HG03139 (cell line): ENCODE results near the gene TK1.

Experiments
- ATAC-seq: cut with Tn5 transposase; IDR thresholded peaks from one replicate; pipeline ENCODE4 v1.9.1; 2021; ENCODE audit not compliant: unreplicated experiment

TK1 gene

DNA sequence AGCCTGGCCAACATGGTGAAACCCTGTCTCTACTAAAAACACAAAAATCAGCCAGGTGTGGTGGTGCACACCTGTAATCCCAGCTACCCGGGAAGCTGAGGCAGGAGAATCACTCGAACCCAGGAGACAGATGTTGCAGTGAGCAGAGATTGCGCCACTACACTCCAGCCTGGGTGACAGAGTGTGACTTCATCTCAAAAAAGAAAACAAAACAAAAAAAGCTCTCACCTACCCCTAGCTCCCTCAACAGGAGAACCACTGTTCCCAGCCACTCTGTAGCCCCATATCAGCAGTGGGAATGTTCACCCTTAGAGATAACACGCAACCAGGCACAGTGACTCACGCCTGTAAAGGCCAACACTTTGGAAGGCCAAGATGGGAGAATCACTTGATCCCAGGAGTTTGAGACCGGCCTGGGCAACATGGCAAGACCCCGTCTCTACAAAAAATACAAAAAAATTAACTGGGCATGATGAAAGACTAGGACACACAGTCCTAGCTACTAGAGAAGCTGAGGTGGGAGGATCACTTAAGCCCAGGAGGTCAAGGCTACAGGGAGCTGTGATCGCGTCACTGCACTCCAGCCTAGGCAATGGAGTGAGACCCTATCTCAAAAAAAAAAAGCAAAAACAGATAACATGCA is 50.9 kb downstream of the TK1 start:
- ATAC-seq = no peak

DNA sequence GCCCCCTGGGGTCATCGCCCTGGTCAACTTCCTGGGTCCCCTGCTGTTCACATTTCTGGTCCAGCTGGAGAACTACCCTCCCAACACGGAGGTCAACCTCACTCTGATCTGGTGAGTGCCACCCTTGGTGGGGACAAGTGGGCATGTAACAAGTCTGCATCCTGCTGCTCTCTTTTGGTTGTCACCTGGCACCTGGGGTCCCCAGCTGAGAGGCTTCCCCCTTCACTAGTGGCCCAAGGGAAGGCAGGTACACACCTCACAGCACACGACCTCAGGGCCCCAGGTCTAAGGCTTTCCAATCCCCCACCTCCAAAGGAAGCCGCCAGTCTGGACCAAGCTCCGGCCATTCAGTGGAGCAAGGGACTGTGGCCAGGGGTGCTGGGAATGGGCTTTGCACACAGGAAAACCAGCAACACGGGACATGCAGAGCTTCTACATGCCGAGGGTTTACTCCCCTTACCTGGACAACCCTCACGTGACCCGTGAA is 51.9 kb downstream of the TK1 start:
- no peak for ATAC-seq

DNA sequence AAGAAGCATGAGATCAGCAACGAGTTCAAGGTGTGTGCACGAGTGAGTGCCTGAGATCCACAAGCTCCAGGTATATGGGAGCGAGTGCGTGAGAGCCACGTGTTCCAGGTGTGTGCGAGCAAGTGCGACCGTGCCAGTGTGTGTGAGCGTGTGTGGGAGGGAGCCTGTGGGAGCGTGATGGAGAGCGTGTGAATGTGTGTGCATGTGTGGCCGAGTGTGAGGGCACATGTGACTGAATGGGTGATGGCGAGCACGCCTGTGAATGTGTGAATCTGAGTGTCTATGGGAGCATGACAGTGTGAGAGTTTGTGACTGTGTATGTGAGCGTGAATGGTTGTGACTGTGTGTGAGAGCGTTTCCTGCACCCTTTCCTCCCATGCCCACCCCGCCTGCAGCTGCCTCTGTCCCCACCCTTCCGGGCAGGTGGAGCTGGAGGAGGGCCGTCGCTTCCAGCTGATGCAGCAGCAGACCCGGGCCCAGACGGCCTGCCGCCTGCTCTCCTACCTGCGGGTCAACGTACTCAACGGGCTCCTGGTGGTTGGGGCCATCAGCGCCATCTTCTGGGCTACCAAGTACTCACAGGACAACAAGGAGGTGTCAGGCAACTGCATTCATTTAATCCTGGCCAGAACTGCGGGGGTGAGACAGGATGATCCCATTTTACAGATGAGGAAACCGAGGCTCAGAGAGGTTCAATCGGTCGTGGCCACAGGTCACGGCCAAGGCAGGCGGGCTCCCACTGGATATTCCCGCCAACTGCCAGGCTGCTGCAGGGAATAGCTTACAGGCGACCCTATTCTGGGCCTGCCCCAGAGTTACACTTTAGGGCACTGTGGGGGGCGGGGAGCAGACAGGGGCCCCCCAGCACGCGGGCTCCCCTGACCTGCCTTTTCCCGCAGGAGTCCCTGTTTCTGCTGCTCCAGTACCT is 52.6 kb downstream of the TK1 start:
- no peak for ATAC-seq

- no peak for ATAC-seq
Observed at GRCh38 chr17:78133179-78133951, 53.5 kb downstream of the TK1 start.

DNA sequence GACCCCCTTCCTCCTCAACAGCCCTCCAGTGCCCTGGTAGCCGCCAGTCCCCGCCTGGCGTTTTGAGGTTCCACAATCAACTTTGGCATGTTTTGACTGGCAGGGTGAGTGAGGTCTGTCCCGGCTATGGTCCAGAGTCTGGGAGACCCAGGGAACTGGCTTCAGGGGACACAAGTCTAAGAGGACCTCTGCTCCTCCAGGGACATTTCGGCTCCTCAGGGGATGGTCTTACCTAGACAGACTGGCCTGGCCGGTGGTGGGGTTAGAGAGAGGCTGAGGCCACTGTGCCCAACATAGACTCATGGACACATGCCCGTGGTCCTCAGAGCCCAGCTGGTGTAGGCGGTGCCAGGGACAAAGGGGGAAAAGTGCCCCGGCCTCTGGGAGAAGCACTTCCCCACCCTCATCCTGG is 54.1 kb downstream of the TK1 start:
- ATAC-seq = no peak

- no peak for ATAC-seq
Observed at GRCh38 chr17:78132084-78132676, 54.7 kb downstream of the TK1 start.

- no peak for ATAC-seq
Observed at GRCh38 chr17:78131172-78132083, 55.4 kb downstream of the TK1 start.

DNA sequence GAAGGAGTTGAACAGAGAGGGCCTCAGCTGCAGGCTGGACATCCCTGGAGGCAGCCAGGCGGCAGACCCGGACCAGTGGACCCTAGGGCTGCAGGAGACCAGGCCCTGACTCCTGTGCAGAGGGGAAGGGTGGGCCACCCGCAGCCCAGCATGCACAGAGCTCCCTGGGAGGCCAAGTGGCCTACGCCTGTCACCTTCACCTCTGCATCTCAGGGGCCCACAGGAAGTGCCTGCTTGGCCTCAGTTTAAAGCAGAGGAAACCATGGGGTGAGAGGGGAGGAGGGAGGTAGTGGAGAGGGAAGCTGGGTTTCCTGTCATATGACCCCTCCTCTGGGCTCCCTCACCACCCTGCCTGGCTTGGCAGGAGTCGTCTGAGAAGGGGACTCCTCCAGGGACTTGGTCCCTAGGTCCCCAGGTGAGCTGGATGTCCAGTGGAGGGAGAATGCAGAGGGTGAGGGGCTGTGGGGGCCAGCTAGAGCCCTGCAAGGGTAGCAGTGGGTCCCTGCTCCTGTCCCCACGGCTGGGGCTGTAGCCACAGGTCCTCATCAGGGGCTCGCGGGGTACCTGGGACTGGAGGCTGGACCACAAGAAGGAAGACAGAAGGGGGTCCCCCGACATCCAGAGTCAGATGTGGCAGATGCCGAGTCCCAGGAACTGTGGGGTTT is 56.3 kb downstream of the TK1 start, which contains the start of gene TMC8:
Gene TMC8, plus strand, starts transcription at position 335 of the 665 bp plus-strand sequence. CDS start 818 bp downstream, outside the sequence.
- ATAC-seq = no peak

- no peak for ATAC-seq
Observed at GRCh38 chr17:78130090-78130436, 56.8 kb downstream of the TK1 start.

GRCh38 chr17:78129351-78130089 is 57.3 kb downstream of the TK1 start:
- no peak for ATAC-seq

GRCh38 chr17:78128551-78129350 is 58.1 kb downstream of the TK1 start, which contains the start of gene TMC6:
TSS of gene TMC6 (minus strand) at chr17:78128755. CDS start at chr17:78126832, 1,923 bp downstream.
- no peak for ATAC-seq

DNA sequence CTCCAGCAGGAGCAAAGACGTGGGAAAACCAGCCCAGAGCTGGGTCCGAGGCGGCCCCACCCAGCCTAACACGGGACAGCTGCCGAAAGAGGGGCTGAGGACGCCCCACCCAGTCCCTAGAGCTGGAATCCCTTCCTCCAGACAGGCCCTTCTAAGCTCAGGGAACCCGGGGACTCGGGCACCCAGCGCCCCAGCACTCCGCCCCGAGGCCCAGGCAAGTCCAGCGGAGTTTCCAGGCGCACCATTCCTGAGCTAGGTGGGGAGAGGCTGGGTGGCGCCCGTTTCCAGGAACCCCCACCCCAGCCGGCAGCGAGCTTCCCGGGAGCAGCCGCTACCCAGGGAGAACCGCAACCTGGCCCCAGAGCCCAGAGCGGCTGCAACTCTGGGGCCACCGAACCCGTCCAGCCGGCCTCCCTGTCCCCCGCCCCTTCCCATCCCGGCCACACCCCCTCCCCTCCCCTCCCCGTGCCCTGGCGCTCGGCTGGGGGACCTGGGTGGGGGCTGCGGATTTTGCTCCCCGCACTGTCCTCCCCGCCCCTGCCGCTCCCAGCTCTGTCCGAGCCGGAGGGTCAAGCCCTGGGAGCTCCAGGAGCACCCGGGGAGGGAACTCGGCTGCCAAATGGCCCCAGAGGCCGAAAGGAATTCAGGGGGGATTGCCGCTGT is 58.8 kb downstream of the TK1 start:
- ATAC-seq = no peak

DNA sequence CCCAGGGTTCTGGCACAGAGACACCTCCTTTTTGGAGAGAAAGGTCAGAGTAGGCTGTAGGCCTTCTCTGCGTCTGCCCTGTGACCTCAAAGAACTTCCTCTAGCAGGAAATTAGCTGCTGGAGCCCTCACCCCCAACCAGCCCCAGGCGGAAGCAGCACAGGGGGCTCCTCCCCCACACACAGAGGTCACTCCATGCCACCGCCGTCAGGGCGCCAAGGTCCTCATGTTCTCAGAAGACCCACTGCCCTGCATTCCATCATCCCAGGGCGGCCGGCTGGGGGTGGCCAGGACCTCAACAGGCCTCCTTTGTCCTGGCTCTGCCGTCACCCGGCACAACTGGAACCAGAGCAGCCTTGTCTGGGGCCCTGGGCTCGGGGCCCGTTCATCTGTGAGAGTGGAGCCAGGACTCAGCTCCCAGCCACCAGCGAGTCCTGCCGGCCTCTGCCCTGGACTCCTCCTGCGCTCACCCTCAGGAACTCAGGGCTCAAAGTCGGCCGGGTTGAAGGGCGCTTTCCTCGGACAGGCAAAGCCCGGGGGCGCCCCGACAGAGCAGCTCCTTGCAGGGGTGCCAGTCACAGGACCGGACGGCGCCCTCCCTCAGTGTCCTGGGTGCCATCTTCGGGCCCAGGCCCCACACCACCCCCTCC is 59.5 kb downstream of the TK1 start:
- ATAC-seq = no peak

DNA sequence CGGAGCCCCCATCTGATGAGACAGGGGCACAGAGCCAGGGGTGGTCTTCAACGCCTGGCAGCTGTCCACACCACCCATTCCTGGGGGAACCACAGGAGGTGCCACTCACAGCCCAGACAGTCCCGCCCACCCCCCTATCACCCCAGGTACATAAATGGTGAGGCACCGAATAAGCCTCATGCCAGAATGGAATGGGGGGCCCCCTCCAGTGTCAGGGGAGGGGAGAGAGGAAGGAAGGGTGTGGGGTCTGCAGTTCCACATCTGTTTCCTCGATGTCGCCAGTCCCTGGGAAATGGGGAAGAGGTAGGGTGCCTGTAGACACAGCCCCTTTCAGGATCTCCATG is 60.0 kb downstream of the TK1 start:
- ATAC-seq = no peak

GRCh38 chr17:78125976-78126894 is 60.6 kb downstream of the TK1 start:
- no peak for ATAC-seq
